ENCODE data around the gene LRCH1. TPM values are rescaled to one million over a fixed set of nuclear protein-coding genes. Genes with fewer than 3 reads are reported as not detected.

Gene LRCH1
- total RNA-seq, 1 donor = 6.9 TPM

GRCh38 chr13:46743191-46743590 is 190.2 kb downstream of the LRCH1 start:
- Histone ChIP-seq H3K4me1 (ENCODE audit: insufficient read depth, low read length) (peaks cover 11% of the 10 kb centered on the region), H3K27ac (ENCODE audit: low read depth, low read length) (no peak overlapping the region), H3K36me3 (ENCODE audit: insufficient read depth, low read length) (peaks cover 15% of the 10 kb centered on the region), H3K9me3 (ENCODE audit: low read depth, low read length) (no peaks in the 10 kb centered on the region), H3K27me3 (ENCODE audit: insufficient read depth, low read length) (no peaks in the 10 kb centered on the region), H4K20me1 (ENCODE audit: insufficient read depth, low read length) (no peaks in the 10 kb centered on the region), H3K79me2 (ENCODE audit: insufficient read depth, low read length) (no peaks in the 10 kb centered on the region), H3K4me3 (ENCODE audit: insufficient read depth, low read length) (no peak overlapping the region), H3K4me2 (ENCODE audit: insufficient read depth, low read length) (peak overlapping the region; percentile 1), H2AFZ (ENCODE audit: low read length) (no peak overlapping the region)
- DNase-seq (ENCODE audit: insufficient read length, low spot score, missing footprints) = peak; percentile 34
- no peak for TF ChIP-seq CTCF (IDR thresholded peaks at IDR 0.05; ENCODE audit: extremely low read depth, low read depth, low read length)

- DNase-seq (ENCODE audit: insufficient read length, low spot score, missing footprints) = no peak
- TF ChIP-seq CTCF (IDR thresholded peaks at IDR 0.05; ENCODE audit: extremely low read depth, low read depth, low read length) = no peak
- no peaks in the 10 kb centered on the region for H3K27me3 ChIP-seq (ENCODE audit: insufficient read depth, low read length)
- no peak overlapping the region for H2AFZ ChIP-seq (ENCODE audit: low read length)
- H3K4me2 ChIP-seq (ENCODE audit: insufficient read depth, low read length) = no peak overlapping the region
- H3K9me3 ChIP-seq (ENCODE audit: low read depth, low read length) = no peaks in the 10 kb centered on the region
- H3K27ac ChIP-seq (ENCODE audit: low read depth, low read length) = no peak overlapping the region
- H3K79me2 ChIP-seq (ENCODE audit: insufficient read depth, low read length) = no peaks in the 10 kb centered on the region
- H3K4me1 ChIP-seq (ENCODE audit: insufficient read depth, low read length) = peaks cover 17% of the 10 kb centered on the region
- no peaks in the 10 kb centered on the region for H4K20me1 ChIP-seq (ENCODE audit: insufficient read depth, low read length)
- H3K4me3 ChIP-seq (ENCODE audit: insufficient read depth, low read length) = no peak overlapping the region
- peaks cover 15% of the 10 kb centered on the region for H3K36me3 ChIP-seq (ENCODE audit: insufficient read depth, low read length)
Measured at GRCh38 chr13:46745062-46745461, 192.1 kb downstream of the LRCH1 start.

- no peak overlapping the region for H2AFZ ChIP-seq (ENCODE audit: low read length)
- no peak for DNase-seq (ENCODE audit: insufficient read length, low spot score, missing footprints)
- no peaks in the 10 kb centered on the region for H3K79me2 ChIP-seq (ENCODE audit: insufficient read depth, low read length)
- no peaks in the 10 kb centered on the region for H3K27me3 ChIP-seq (ENCODE audit: insufficient read depth, low read length)
- no peak overlapping the region for H3K4me2 ChIP-seq (ENCODE audit: insufficient read depth, low read length)
- no peak overlapping the region for H3K27ac ChIP-seq (ENCODE audit: low read depth, low read length)
- H3K9me3 ChIP-seq (ENCODE audit: low read depth, low read length) = no peaks in the 10 kb centered on the region
- H4K20me1 ChIP-seq (ENCODE audit: insufficient read depth, low read length) = no peaks in the 10 kb centered on the region
- H3K4me3 ChIP-seq (ENCODE audit: insufficient read depth, low read length) = no peak overlapping the region
- peaks cover 18% of the 10 kb centered on the region for H3K36me3 ChIP-seq (ENCODE audit: insufficient read depth, low read length)
- H3K4me1 ChIP-seq (ENCODE audit: insufficient read depth, low read length) = peaks cover 23% of the 10 kb centered on the region
- no peak for TF ChIP-seq CTCF (IDR thresholded peaks at IDR 0.05; ENCODE audit: extremely low read depth, low read depth, low read length)
Measured at GRCh38 chr13:46745706-46746105, 192.7 kb downstream of the LRCH1 start.

GRCh38 chr13:46747031-46747820 is 194.3 kb downstream of the LRCH1 start:
- Histone ChIP-seq H3K4me2 (ENCODE audit: insufficient read depth, low read length) (no peak overlapping the region), H3K4me3 (ENCODE audit: insufficient read depth, low read length) (no peak overlapping the region), H2AFZ (ENCODE audit: low read length) (no peak overlapping the region), H3K36me3 (ENCODE audit: insufficient read depth, low read length) (peaks cover 12% of the 10 kb centered on the region), H3K27me3 (ENCODE audit: insufficient read depth, low read length) (no peaks in the 10 kb centered on the region), H3K27ac (ENCODE audit: low read depth, low read length) (no peak overlapping the region), H3K79me2 (ENCODE audit: insufficient read depth, low read length) (no peaks in the 10 kb centered on the region), H3K4me1 (ENCODE audit: insufficient read depth, low read length) (peaks cover 35% of the 10 kb centered on the region), H4K20me1 (ENCODE audit: insufficient read depth, low read length) (no peaks in the 10 kb centered on the region), H3K9me3 (ENCODE audit: low read depth, low read length) (no peaks in the 10 kb centered on the region)
- no peak for DNase-seq (ENCODE audit: insufficient read length, low spot score, missing footprints)
- no peak for TF ChIP-seq CTCF (IDR thresholded peaks at IDR 0.05; ENCODE audit: extremely low read depth, low read depth, low read length)
